GM19238 (cell line): ENCODE measurements around the gene ADPRHL1.

Experiments used
- DNase-seq: peaks from one replicate; pipeline ENCODE4 v3.0.0; 2011; ENCODE audit warnings: low spot score; ENCODE audit not compliant: insufficient read length

The ADPRHL1 gene

DNA sequence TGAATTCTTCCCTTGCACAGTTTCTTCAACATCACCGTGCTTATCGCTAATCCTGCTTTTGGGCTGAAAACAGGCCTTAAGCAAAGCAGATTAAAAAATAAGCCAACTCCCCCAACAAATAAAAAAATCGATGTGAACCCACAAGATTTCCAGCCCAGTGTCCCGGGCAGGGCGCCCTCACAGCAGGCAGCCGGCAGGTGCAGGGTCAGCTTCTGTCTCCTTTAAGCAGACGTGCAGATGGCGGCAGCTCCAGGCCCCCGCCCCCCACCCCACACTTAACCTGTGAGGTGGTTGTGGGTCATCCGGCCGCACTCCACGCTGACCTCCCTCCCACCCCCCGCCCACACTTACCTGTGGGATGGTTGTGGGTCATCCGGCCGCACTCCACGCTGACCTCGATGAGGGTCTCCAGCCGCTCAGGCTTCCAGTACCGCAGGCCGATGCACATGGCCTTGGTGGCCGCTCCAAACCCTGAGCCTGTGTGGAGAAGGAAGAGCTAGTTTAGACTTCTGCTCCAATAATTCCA lies 19.8 kb downstream of the ADPRHL1 start:
- DNase-seq: no peak

GRCh38 chr13:113432506-113433270 lies 20.6 kb downstream of the ADPRHL1 start:
- DNase-seq: no peak

- no peak for DNase-seq
Measured at GRCh38 chr13:113431171-113431570, 22.1 kb downstream of the ADPRHL1 start.

DNA sequence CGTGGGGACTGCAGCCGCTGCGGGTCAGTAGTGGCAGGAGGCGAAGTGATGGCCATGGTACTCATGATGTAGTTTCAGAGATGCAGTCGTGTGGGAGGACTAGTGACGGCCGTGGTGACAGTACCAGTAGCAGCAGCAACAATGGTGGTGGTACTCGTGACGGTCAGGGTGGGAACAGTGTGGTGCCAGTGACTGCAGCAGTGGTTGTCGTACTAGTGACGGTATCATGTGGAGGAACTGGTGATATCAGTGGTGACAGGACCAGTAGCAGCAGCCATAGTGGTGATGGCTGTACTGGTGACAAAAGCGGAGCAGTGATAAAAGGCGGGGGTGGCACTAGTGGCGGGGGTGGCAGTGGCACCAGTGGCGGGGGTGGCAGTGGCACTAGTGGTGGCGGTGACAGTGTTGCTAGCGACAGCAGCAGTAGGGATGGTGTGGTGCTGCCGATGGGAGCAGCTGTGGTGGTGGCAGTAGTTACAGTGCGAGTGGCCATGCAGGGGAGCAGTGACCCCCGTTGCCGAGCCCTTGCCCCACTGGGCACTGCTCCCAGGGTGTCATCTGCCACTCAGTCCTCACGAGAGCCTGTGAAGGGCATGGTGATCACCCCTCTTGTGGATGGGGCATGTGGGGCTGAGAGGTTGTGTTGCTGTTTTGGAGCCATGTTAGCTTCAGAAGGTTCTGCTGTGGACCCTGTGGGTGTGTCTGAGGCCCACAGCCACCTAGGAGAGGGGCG lies 22.7 kb downstream of the ADPRHL1 start:
- DNase-seq: no peak

DNA sequence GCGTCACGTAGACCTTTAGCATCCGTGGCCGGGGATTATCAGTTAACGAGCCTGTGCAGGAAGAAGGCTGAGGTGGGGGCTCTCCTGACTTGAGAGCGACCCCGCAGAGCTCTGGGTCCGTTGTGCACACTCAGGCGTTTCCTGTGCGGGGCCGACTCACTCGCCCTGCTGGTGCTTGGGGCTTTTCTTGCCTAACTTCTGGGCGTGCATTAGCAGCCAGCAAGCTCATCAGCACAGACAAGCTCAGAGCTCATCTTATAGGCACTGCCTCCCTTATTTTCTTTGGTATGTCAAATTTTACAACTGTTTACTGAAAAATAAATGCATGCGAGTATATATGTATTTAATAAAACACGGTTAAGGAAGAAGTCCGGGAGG lies 23.7 kb downstream of the ADPRHL1 start:
- no peak for DNase-seq

DNA sequence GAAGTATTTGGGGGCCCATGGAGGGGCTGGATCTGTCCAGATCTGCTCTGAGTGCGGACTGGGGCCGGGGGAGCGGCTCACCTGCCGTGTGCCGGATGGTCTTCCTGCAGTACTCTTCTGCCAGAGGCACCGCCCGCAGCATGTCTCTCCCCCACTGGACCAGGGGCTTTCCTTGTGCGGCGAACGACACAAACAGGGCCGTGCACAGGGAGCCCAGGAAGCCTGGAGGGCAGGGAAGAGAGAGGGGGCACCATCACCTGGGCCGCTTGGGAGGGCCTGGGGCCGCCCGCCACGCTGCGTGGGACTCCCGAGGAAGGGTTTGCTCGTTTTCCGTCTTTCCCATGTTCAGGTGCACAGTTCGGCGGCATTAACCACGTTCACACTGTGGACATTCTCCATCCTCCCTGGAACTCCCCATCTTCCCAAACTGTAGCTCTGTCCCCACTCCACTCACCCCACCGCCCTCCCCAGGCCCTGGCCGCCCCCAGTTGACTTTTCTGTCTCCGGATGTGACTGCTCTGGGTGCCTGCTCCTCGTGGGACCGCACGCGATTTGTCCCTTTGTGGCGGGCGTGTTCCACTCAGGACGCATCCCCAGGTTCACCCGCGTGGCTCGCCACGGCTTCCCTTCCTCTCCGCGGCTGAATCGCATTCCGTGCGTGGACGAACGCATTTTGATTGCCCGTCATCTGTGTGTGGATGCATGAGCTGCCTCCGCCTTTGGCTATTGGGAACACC lies 24.2 kb downstream of the ADPRHL1 start:
- no peak for DNase-seq

DNA sequence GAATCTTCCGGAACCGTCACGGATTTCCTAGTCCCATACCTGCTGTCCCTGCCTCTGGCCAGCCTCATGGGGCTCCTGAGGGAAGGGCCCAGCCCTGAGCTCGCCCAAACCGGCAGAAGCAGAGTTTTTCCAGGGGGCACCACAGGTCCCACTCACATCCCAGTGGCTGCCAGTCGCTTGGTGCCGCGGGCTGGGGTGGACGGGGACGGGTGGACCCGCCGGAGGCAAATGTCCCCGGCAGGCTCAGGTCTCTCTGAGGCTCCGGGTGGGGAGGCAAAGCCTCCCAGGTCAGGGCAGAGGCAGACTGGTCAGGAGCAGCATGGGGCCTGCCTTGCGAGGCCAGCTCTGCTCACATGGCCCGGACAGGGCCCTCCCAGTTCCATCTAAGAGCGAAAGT lies 24.8 kb downstream of the ADPRHL1 start:
- DNase-seq: no peak

DNA sequence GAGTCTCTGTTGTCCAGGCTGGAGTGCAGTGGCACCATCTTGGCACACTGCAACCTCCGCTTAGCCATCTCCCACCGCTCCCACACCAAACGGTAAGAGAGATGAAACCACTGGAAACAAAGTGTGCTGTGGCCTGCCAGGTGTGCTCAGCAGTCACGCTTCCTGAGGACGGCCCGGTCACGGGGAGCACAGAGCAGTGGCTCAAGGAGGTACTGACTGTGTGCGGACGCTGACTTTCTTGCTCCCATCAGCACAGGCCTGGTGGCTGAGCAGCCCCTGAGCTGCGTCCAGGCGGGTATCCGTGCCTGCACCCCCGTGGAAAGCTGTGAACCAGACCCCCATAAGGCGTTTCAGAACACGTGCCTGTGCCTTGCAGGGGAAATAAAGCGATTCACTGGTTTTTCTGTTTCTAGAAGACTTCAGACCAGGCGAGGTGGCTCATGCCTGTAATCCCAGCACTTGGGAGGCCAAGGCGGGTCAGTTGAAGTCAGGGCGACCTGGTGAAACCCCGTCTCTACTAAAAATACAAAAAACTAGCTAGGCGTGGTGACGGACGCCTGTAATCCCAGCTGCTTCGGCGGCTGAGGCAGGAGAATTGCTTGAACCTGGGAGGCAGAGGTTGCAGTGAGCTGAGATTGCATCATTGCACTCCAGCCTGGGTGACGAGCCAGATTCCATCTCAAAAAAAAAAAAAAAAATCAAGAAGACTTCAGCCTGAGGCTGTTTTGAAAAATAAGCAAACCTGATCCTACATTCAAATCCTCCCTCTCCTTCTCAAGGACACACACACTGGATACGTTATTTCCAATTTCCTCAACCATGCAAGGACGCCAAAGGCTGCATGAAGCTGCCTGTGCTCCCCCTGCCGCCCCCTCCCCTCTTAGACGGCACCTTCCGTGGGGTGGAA lies 25.5 kb downstream of the ADPRHL1 start:
- DNase-seq: no peak

DNA sequence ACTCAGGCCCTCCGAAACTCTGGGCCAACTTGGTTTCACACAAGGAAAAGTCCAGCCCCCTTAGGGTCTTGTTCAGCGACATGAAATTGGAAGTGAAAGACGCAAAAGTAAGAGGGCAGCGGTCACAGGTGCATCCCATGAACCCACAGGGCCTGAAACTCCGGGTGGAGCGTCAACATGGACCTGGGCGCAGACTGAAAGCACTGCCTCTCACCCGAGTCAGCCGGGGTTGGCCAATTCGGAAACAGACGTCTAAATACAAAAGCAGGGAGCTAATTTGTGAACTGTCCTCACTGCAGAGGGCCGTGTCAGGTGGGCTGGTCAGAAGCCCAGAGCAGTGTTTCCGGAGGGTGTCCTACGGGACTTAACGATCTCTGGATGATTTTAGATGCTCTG lies 26.7 kb downstream of the ADPRHL1 start:
- DNase-seq: no peak

GRCh38 chr13:113425941-113426590 lies 27.2 kb downstream of the ADPRHL1 start:
- DNase-seq: no peak

- DNase-seq: no peak
Measured at GRCh38 chr13:113423520-113424163, 29.6 kb downstream of the ADPRHL1 start.

DNA sequence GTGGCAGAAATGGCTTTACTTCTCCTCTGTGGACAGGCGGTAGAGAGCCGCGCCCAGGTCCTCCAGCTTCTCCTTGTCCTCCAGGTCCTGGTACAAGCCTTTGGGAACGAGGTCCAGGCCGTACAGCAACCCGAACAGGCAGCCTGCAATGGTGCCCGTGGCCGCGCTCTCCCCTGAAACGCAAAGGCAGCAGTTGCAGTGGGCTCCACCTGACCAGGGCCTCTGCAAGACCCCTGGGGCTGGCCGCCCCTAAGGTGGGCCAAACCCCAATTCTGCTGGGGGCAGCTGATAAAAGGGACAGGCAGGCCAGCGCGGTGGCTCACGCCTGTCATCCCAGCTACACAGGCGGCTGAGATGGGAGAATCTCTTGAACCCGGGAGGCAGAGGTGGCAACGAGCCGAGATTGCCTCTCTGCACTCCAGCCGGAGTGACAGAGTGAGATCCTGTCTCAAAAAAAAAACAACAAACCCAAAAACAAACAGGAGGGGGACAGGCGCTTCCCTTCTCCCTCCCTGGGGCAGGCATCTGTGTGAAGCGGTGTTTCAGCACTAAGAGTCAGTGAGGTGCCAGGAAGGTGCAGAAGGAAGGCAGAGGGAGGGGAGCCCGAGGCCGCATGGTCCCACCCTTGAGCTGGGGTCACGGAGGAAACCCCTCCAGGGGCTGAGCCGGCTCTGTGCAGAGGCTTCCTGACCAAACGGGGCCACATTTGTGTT lies 30.3 kb downstream of the ADPRHL1 start:
- no peak for DNase-seq

DNA sequence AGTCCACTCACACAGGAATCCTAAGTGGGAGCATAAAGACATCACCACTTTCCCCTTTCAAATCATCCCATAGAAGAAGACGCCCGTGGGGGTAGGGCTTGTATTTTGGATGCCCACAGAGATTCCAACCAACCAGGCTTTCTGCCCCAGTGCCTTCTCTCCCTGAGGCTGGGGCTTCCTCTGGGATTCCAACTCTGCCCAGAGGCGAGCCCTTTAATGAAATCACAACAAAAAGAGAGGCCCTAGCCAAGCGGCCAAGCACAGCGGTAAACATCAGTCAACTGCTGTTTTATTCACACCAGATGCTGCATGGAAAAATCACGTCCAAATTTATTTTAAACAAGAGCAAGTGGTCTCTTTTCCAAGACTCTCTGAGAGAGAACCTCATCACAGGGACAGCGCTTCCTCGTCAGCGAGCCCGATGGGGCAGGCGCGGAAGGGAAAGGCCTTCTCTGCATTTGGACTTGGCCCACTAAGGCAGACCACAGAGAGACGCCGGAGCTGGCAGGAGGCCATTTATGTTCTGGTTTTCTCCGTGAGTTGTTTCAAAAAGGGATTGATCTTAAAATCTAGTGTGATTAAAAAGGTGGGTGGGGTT lies 31.5 kb downstream of the ADPRHL1 start:
- no peak for DNase-seq

GRCh38 chr13:113420833-113421600 lies 32.3 kb downstream of the ADPRHL1 start:
- DNase-seq: no peak

DNA sequence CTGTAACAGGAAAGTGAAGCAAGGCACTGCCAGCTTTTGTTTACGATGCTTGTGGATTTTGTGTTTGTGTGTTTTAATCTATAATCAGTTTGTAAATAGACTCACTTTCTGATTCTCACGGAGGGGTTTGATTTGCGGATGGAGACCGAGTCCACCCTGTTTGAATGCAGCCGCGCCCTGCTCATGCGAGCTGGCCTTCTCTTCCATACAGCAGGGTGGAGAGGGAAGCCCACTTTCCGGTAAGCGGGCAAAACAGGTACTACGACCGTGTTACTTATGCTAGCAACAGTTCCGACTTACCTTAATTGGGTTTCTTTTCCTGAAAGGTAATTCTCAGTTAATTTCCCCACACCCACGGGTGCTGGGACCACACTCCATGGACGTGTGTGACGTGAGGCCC lies 33.1 kb downstream of the ADPRHL1 start:
- no peak for DNase-seq

DNA sequence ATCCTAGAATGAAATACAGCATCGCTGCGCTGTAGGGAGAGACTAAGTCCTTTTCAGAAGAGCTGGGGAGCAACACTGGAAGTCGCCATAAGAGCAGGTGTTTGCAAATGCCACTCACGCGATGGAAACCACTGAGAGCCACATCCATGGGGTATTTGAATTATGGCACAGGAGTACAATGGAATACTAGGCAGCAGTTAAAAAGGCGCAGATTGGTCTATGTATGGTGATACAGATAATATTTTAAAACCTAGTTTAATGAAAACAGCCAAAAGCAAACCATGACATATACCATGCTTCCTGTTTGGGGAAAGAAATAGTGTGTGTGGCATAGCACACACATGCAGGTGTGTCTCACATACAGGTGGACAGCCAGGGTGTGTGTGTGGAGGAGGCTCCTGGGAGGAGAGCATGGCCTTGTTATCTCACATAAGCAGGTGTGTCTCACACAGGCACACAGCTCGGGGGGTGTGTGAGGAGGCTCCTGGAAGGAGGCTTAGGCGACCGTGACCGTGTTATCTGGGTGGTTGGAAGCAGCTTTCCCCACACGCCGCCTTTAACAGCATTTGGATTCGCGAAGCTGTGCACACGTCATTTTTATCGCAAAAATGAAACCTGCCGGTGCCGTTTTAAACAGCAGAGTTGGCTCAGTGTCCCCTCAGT lies 33.6 kb downstream of the ADPRHL1 start:
- DNase-seq: no peak

GRCh38 chr13:113418722-113419049 lies 34.6 kb downstream of the ADPRHL1 start:
- DNase-seq: no peak
